BE2C (cell line): Measurements from ENCODE around the gene RCAN1.

Source experiments
- DNase-seq: peaks from one replicate; pipeline ENCODE4 v3.0.0-alpha.2; 2020
- H3K27me3 ChIP-seq: fragments of 250-450 bp; sonication (Bioruptor Pico); 2 replicates; pipeline ENCODE4 v1.5.1; 2020; ENCODE audit warnings: mild to moderate bottlenecking
- H3K36me3 ChIP-seq: fragments of 250-450 bp; sonication (Bioruptor Pico); 2 replicates; pipeline ENCODE4 v1.5.1; 2020; ENCODE audit warnings: mild to moderate bottlenecking
- H3K4me1 ChIP-seq: fragments of 250-450 bp; sonication (Bioruptor Pico); 2 replicates; pipeline ENCODE4 v1.5.1; 2020
- H3K4me3 ChIP-seq: 2 replicates; pipeline ENCODE4 v1.5.1; 2011; ENCODE audit warnings: low read depth, low read length
- H3K9me3 ChIP-seq: fragments of 250-450 bp; sonication (Bioruptor Pico); 2 replicates; pipeline ENCODE4 v1.5.1; 2020
- TF ChIP-seq, protein P1 (sequence below): IDR thresholded peaks from 2 replicates; pipeline ENCODE4 v1.5.1; 2012; ENCODE audit warnings: mild to moderate bottlenecking, low read depth, low read length

Gene RCAN1

GRCh38 chr21:34648739-34649297 lies 33.9 kb upstream of the RCAN1 start:
- no peak for DNase-seq

GRCh38 chr21:34647555-34647954 lies 32.6 kb upstream of the RCAN1 start:
- TF ChIP-seq, protein P1, sequence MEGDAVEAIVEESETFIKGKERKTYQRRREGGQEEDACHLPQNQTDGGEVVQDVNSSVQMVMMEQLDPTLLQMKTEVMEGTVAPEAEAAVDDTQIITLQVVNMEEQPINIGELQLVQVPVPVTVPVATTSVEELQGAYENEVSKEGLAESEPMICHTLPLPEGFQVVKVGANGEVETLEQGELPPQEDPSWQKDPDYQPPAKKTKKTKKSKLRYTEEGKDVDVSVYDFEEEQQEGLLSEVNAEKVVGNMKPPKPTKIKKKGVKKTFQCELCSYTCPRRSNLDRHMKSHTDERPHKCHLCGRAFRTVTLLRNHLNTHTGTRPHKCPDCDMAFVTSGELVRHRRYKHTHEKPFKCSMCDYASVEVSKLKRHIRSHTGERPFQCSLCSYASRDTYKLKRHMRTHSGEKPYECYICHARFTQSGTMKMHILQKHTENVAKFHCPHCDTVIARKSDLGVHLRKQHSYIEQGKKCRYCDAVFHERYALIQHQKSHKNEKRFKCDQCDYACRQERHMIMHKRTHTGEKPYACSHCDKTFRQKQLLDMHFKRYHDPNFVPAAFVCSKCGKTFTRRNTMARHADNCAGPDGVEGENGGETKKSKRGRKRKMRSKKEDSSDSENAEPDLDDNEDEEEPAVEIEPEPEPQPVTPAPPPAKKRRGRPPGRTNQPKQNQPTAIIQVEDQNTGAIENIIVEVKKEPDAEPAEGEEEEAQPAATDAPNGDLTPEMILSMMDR: no peak
- Histone ChIP-seq H3K9me3 (no peaks in the 10 kb centered on the region), H3K36me3 (no peaks in the 10 kb centered on the region), H3K4me1 (no peaks in the 10 kb centered on the region), H3K27me3 (no peaks in the 10 kb centered on the region), H3K4me3 (no peak overlapping the region)
- DNase-seq: no peak

More at GRCh38 chr21:34648739-34649297, 33.9 kb upstream of the RCAN1 start:
- TF ChIP-seq, protein P1: no peak
- Histone ChIP-seq H3K4me1 (no peaks in the 10 kb centered on the region), H3K27me3 (no peaks in the 10 kb centered on the region), H3K4me3 (no peak overlapping the region), H3K9me3 (no peaks in the 10 kb centered on the region), H3K36me3 (no peaks in the 10 kb centered on the region)

GRCh38 chr21:34644825-34645224 lies 29.9 kb upstream of the RCAN1 start:
- H3K4me1 ChIP-seq: no peaks in the 10 kb centered on the region
- no peak for DNase-seq
- H3K36me3 ChIP-seq: no peaks in the 10 kb centered on the region
- H3K4me3 ChIP-seq: no peak overlapping the region
- H3K27me3 ChIP-seq: no peaks in the 10 kb centered on the region
- no peaks in the 10 kb centered on the region for H3K9me3 ChIP-seq
- TF ChIP-seq, protein P1: no peak

GRCh38 chr21:34642211-34643075 lies 27.5 kb upstream of the RCAN1 start:
- TF ChIP-seq, protein P1: no peak
- Histone ChIP-seq H3K9me3 (no peaks in the 10 kb centered on the region), H3K4me3 (no peak overlapping the region), H3K36me3 (no peaks in the 10 kb centered on the region), H3K4me1 (no peaks in the 10 kb centered on the region), H3K27me3 (no peaks in the 10 kb centered on the region)
- DNase-seq: no peak

- TF ChIP-seq, protein P1: no peak
- no peak for DNase-seq
- H3K4me1 ChIP-seq: no peaks in the 10 kb centered on the region
- H3K4me3 ChIP-seq: no peak overlapping the region
- no peaks in the 10 kb centered on the region for H3K36me3 ChIP-seq
- H3K9me3 ChIP-seq: no peaks in the 10 kb centered on the region
- H3K27me3 ChIP-seq: no peaks in the 10 kb centered on the region
Observed at GRCh38 chr21:34640858-34641257, 25.9 kb upstream of the RCAN1 start.
